HepG2 (cell line): ENCODE data around the gene PHF2. TPM values are rescaled to one million over a fixed set of nuclear protein-coding genes. Genes with fewer than 3 reads are reported as not detected.

ENCODE experiments used
- ATAC-seq: fragments of 200-7000 bp; cut with Tn5 transposase; 3 replicates; pipeline ENCODE4 v1.9.1; 2020; ENCODE audit warnings: mild to moderate bottlenecking, moderate library complexity
- BruUV-seq: library from RNA; stranded (reverse); fragments of 400-500 nt; replicated peaks from 2 replicates; lab custom pipeline; 2021; lab: Mats Ljungman, UMichigan
- CTCF ChIA-PET: fragments of 300-600 bp; formaldehyde crosslinking; extraction: SDS; loops from one replicate; lab custom pipeline; 2021; ENCODE audit warnings: low total read pairs, inconsistent platforms, low intra/inter-chr PET ratio; lab: Yijun Ruan, JAX
- POLR2A ChIA-PET: fragments of 350-600 bp; sonication (Branson Sonifier 250); formaldehyde crosslinking; loops from one replicate; lab custom pipeline; 2020; ENCODE audit warnings: antibody characterized with exemption, inconsistent platforms; lab: Yijun Ruan, JAX
- DNase-seq: peaks from one replicate; pipeline ENCODE4 v3.0.0-alpha.2; 2015; ENCODE audit warnings: low spot score
- FAIRE-seq: peaks from 3 replicates; lab custom pipeline; 2011; peaks lifted over from hg19 to GRCh38; lab: Jason Lieb, UNC
- H2AFZ ChIP-seq: one replicate; pipeline ENCODE4 v1.6.1; 2011; ENCODE audit warnings: low read length, inconsistent platforms
- H3K27ac ChIP-seq: fragments of 300-600 bp; 3 replicates; pipeline ENCODE4 v1.8.0; 2011; ENCODE audit warnings: mixed run types, mild to moderate bottlenecking, mixed read lengths, low read length, inconsistent platforms; ENCODE audit not compliant: insufficient read depth; ENCODE audit errors: extremely low read length
- H3K27me3 ChIP-seq, 2 experiments: fragments of 200-600 bp in 1 of 2; 2 replicates in 1 of 2; 3 replicates in 1 of 2; pipeline versions ENCODE4 v1.6.0 to v1.8.0; 2011; ENCODE audit warnings: low read length in 2 of 2, mild to moderate bottlenecking in 2 of 2, moderate library complexity in 2 of 2, inconsistent platforms in 1 of 2; ENCODE audit not compliant: insufficient read depth in 2 of 2, control insufficient read depth in 1 of 2
- H3K36me3 ChIP-seq, 2 experiments: fragments of 200-600 bp in 1 of 2; replicated peaks in 1 of 2; 2 replicates in 1 of 2; 3 replicates in 1 of 2; pipeline versions ENCODE4 v1.5.1 to v1.8.0; 2011; ENCODE audit warnings: low read length in 2 of 2, inconsistent platforms in 1 of 2; ENCODE audit not compliant: insufficient read depth in 2 of 2, control insufficient read depth in 1 of 2
- H3K4me1 ChIP-seq: 2 replicates; pipeline ENCODE4 v1.5.1; 2012; ENCODE audit warnings: low read length, inconsistent platforms; ENCODE audit not compliant: insufficient read depth
- H3K4me2 ChIP-seq: 2 replicates; pipeline ENCODE4 v1.6.0; 2011; ENCODE audit warnings: low read depth, low read length, inconsistent platforms
- H3K4me3 ChIP-seq, 3 experiments: fragments of 200-600 bp in 1 of 3; sonication (generic), shearing (Covaris generic) in 1 of 3; replicated peaks in 1 of 3; 2 replicates each; pipeline ENCODE4 v1.5.1; 2011 to 2016; ENCODE audit warnings: low read length in 3 of 3, inconsistent platforms in 2 of 3, low read depth in 2 of 3, mild to moderate bottlenecking in 2 of 3, control low read depth in 1 of 3, mixed read lengths in 1 of 3; ENCODE audit not compliant: insufficient read depth in 1 of 3
- H3K79me2 ChIP-seq: one replicate; pipeline ENCODE4 v1.6.1; 2011; ENCODE audit warnings: low read length, inconsistent platforms; ENCODE audit not compliant: insufficient read depth
- H3K9ac ChIP-seq: 2 replicates; pipeline ENCODE4 v1.6.0; 2011; ENCODE audit warnings: mild to moderate bottlenecking, low read depth, low read length, inconsistent platforms; ENCODE audit not compliant: insufficient read depth
- H3K9me3 ChIP-seq: 2 replicates; pipeline ENCODE4 v1.5.1; 2012; ENCODE audit warnings: mild to moderate bottlenecking, low read length
- H4K20me1 ChIP-seq: 2 replicates; pipeline ENCODE4 v1.6.0; 2011; ENCODE audit warnings: inconsistent platforms, mild to moderate bottlenecking, low read length, moderate library complexity; ENCODE audit not compliant: insufficient read depth
- DMAP1 ChIP-seq: IDR thresholded peaks from 2 replicates; pipeline ENCODE4 v1.6.1; 2016
- DNMT3B ChIP-seq: conservative IDR thresholded peaks from 2 replicates; pipeline ENCODE4 v1.6.1; 2016; ENCODE audit warnings: missing biosample characterization, control low read depth
- JDP2 ChIP-seq: sonication (generic); formaldehyde crosslinking; IDR thresholded peaks from 2 replicates; pipeline ENCODE4 v1.8.1; 2022; ENCODE audit warnings: missing genetic modification reagents, borderline replicate concordance
- MATR3 ChIP-seq: sonication (generic); formaldehyde crosslinking; IDR thresholded peaks from 2 replicates; pipeline ENCODE4 v1.4.0; 2020; ENCODE audit warnings: missing genetic modification reagents
- NR3C1 ChIP-seq: sonication (generic); formaldehyde crosslinking; IDR thresholded peaks from 2 replicates; pipeline ENCODE4 v1.4.0; 2020; ENCODE audit warnings: missing genetic modification reagents
- SPEN ChIP-seq: sonication (generic); formaldehyde crosslinking; IDR thresholded peaks from 2 replicates; pipeline ENCODE4 v1.5.1; 2020; ENCODE audit warnings: low read depth, mild to moderate bottlenecking, missing genetic modification reagents
- YEATS4 ChIP-seq: sonication (generic); formaldehyde crosslinking; IDR thresholded peaks from 2 replicates; pipeline ENCODE4 v1.4.0; 2020; ENCODE audit warnings: missing genetic modification reagents, borderline replicate concordance
- ZFP36L1 ChIP-seq: sonication (generic); formaldehyde crosslinking; IDR thresholded peaks from 2 replicates; pipeline ENCODE4 v1.8.0; 2022; ENCODE audit warnings: mild to moderate bottlenecking, missing genetic modification reagents, moderate library complexity
- ZNF24 ChIP-seq: fragments of 450-650 bp; IDR thresholded peaks from 2 replicates; pipeline ENCODE4 v1.6.1; 2017; ENCODE audit warnings: antibody characterized with exemption, mild to moderate bottlenecking
- ZNF251 ChIP-seq: sonication (generic); formaldehyde crosslinking; IDR thresholded peaks from 2 replicates; pipeline ENCODE4 v1.9.0; 2021; ENCODE audit warnings: mild to moderate bottlenecking, missing genetic modification reagents
- ZNF34 ChIP-seq: sonication (generic); formaldehyde crosslinking; IDR thresholded peaks from 2 replicates; pipeline ENCODE4 v1.4.0; 2020; ENCODE audit warnings: mild to moderate bottlenecking, missing genetic modification reagents, borderline replicate concordance
- ZNF607 ChIP-seq: sonication (generic); formaldehyde crosslinking; IDR thresholded peaks from 2 replicates; pipeline ENCODE4 v1.5.1; 2020; ENCODE audit warnings: missing genetic modification reagents, mild to moderate bottlenecking, borderline replicate concordance
- ZNF629 ChIP-seq: sonication (generic); formaldehyde crosslinking; conservative IDR thresholded peaks from 2 replicates; pipeline ENCODE4 v1.5.0; 2020; ENCODE audit warnings: missing genetic modification reagents
- ZNF883 ChIP-seq: sonication (generic); formaldehyde crosslinking; IDR thresholded peaks from 2 replicates; pipeline ENCODE4 v1.5.1; 2020; ENCODE audit warnings: mild to moderate bottlenecking, missing genetic modification reagents; ENCODE audit errors: not compliant biosample characterization
- ZNF891 ChIP-seq: sonication (generic); formaldehyde crosslinking; IDR thresholded peaks from 2 replicates; pipeline ENCODE4 v1.5.0; 2020; ENCODE audit warnings: mild to moderate bottlenecking, missing genetic modification reagents
- WGBS: methylation state at CpG from one replicate; pipeline ENCODE4 v1.1.6; 2017; ENCODE audit warnings: low lambda C conversion rate; 5-methylcytosine and 5-hydroxymethylcytosine counted together
- in situ Hi-C: cut with HindIII; loops from 2 replicates; pipeline ENCODE4 v1.10.0; 2017; ENCODE audit warnings: low pct_unique_long_range_greater_than_20kb; ENCODE audit not compliant: extremely low pct_ligation_motif_present
- intact Hi-C: fragments of 100-400 bp; cut with micrococcal nuclease; formaldehyde crosslinking; loops from one replicate; pipeline ENCODE4 v1.10.0; 2022; ENCODE audit not compliant: unreplicated experiment
- polyA plus RNA-seq, 8 experiments: library from polyadenylated mRNA; depleted of rRNA in 3 of 8; stranded (reverse) in 7 of 8; unstranded in 1 of 8; fragments of >200 nt; fragmentation: Illumina TruSeq in 4 of 8; extraction: Trizol in 4 of 8; gene quantifications; 2 replicates each; pipeline versions ENCODE4 v1.2.1 to v1.2.3, GENCODE V29; 2011 to 2016; ENCODE audit warnings: low read depth in 4 of 8, missing spikeins in 1 of 8, mixed read lengths in 1 of 8; ENCODE audit not compliant: insufficient read depth in 1 of 8
- total RNA-seq, 5 experiments: library from RNA; depleted of rRNA; stranded (reverse); fragments of >200 nt; fragmentation: Illumina TruSeq; extraction: Trizol; gene quantifications; 2 replicates each; pipeline ENCODE4 v1.2.3, GENCODE V29; 2016; ENCODE audit warnings: low read depth in 1 of 5
- TF ChIP-seq, protein P1 (sequence below): sonication (generic); formaldehyde crosslinking; IDR thresholded peaks from 2 replicates; pipeline ENCODE4 v1.4.0; 2020; ENCODE audit warnings: mild to moderate bottlenecking, missing genetic modification reagents
- TF ChIP-seq, protein P2 (sequence below): sonication (generic); formaldehyde crosslinking; IDR thresholded peaks from 2 replicates; pipeline ENCODE4 v1.5.1; 2020; ENCODE audit warnings: missing genetic modification reagents, mild to moderate bottlenecking, borderline replicate concordance

Gene PHF2
- total and polyA plus RNA-seq, 2 of the 13 experiments (the other 11 are each of a cell fraction or from before 2014, with no cell fraction given) = 6.6 to 9.1 TPM

DNA sequence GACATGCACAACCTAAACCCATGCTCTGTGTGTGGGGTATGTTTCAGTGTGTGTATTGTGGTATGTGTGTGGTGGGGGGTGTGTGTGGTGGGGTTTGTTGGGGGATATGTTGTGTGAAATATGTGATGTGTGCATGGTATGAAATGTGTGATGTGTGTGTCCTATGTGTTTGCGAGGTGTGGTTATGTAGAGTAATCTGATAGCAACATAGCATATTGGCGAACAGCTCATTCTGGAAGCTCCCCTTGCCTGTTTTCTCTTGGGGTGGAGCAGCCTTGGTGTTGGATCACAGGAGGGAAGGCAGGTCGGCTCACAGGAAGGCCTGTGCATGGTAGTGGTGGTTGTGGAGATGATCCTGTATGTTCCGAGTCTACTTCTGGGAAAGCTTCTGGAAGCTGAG lies 35.4 kb upstream of the PHF2 start (continued):
- TF ChIP-seq ZNF607 (CRISPR knock-in tag) (no peak), MATR3 (CRISPR knock-in tag) (no peak), ZNF883 (CRISPR knock-in tag) (no peak), JDP2 (no peak), DMAP1 (no peak), ZNF891 (CRISPR knock-in tag) (no peak), SPEN (no peak)
- TF ChIP-seq, protein P1, sequence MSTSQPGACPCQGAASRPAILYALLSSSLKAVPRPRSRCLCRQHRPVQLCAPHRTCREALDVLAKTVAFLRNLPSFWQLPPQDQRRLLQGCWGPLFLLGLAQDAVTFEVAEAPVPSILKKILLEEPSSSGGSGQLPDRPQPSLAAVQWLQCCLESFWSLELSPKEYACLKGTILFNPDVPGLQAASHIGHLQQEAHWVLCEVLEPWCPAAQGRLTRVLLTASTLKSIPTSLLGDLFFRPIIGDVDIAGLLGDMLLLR (CRISPR knock-in tag) = no peak
- TF ChIP-seq, all 625 proteins: peak for 0

GRCh38 chr9:93541581-93542349 lies 34.6 kb upstream of the PHF2 start:
- DNase-seq = no peak
- WGBS = 97% methylated on average over 8 of the region's 8 CpGs
- ATAC-seq = no peak
- H3K27me3 ChIP-seq = no peaks in the 10 kb centered on the region
- BruUV-seq = no TSS peak
- H3K4me1 ChIP-seq = no peaks in the 10 kb centered on the region
- TF ChIP-seq ZNF34 (no peak), YEATS4 (CRISPR knock-in tag) (no peak), NR3C1 (CRISPR knock-in tag) (no peak), ZNF251 (CRISPR knock-in tag) (no peak), DNMT3B (no peak), ZFP36L1 (no peak), JDP2 (no peak), ZNF24 (no peak), DMAP1 (no peak), ZNF629 (CRISPR knock-in tag) (no peak)
- TF ChIP-seq, protein P2, sequence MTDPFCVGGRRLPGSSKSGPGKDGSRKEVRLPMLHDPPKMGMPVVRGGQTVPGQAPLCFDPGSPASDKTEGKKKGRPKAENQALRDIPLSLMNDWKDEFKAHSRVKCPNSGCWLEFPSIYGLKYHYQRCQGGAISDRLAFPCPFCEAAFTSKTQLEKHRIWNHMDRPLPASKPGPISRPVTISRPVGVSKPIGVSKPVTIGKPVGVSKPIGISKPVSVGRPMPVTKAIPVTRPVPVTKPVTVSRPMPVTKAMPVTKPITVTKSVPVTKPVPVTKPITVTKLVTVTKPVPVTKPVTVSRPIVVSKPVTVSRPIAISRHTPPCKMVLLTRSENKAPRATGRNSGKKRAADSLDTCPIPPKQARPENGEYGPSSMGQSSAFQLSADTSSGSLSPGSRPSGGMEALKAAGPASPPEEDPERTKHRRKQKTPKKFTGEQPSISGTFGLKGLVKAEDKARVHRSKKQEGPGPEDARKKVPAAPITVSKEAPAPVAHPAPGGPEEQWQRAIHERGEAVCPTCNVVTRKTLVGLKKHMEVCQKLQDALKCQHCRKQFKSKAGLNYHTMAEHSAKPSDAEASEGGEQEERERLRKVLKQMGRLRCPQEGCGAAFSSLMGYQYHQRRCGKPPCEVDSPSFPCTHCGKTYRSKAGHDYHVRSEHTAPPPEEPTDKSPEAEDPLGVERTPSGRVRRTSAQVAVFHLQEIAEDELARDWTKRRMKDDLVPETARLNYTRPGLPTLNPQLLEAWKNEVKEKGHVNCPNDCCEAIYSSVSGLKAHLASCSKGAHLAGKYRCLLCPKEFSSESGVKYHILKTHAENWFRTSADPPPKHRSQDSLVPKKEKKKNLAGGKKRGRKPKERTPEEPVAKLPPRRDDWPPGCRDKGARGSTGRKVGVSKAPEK (CRISPR knock-in tag) = no peak
- no peak for FAIRE-seq
- ChIA-PET CTCF (no interaction called here), POLR2A (no interaction called here)
- intact Hi-C loops (no loop called here), in situ Hi-C loops (no loop called here)
- no peaks in the 10 kb centered on the region for H4K20me1 ChIP-seq
- H3K9ac ChIP-seq = no peak overlapping the region
- H2AFZ ChIP-seq = no peak overlapping the region
- no peaks in the 10 kb centered on the region for H3K79me2 ChIP-seq
- H3K9me3 ChIP-seq = no peaks in the 10 kb centered on the region
- H3K36me3 ChIP-seq = peaks cover 18 to 67% of the 10 kb centered on the region in 2 experiments
- no peak overlapping the region for H3K27ac ChIP-seq
- no peak overlapping the region for H3K4me2 ChIP-seq
- no peak overlapping the region for H3K4me3 ChIP-seq
